PC-3 (cell line): ENCODE results near the gene SLC10A2.

ENCODE experiments used
- EZH2 ChIP-seq: fragments of 300-600 bp; sonication (generic); IDR thresholded peaks from one replicate; pipeline ENCODE4 v1.6.1; 2017; ENCODE audit warnings: antibody characterized with exemption, mild to moderate bottlenecking, low read length; ENCODE audit not compliant: unreplicated experiment
- EZH2phosphoT487 ChIP-seq: fragments of 300-600 bp; sonication (generic); IDR thresholded peaks from 2 replicates; pipeline ENCODE4 v1.6.1; 2018; ENCODE audit warnings: mild to moderate bottlenecking, antibody characterized with exemption, low read length, borderline replicate concordance
- TF ChIP-seq, protein P1 (sequence below): fragments of 300-600 bp; sonication (generic); conservative IDR thresholded peaks from 2 replicates; pipeline ENCODE4 v1.5.1; 2017; ENCODE audit warnings: antibody characterized with exemption, low read depth, mild to moderate bottlenecking, low read length

DNA sequence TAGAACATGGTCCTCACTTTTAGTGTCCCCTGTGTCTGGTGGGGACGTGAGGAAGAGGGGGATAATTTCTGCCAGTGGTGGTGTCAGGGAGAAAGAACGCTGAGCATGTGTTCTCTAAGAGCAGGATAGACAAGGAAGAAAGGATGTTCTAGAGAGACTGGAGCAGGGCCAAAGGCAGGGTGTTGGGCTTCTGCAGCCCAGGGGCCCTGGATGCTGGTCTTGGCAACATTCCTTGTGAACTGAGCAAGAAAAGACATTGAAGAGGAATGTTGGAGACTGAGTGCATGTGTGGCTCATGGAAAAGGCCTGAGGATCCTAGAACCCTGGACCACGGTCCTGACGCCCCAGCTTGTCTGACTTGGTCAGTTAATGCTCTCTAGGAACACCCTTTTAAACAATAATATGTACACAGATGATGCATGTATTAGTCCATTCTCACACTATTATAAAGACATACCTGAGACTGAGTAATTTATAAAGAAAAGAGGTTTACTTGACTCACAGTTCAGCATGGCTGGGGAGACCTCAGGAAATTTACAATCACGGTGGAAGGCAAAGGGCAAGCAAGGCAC lies 33.6 kb upstream of the SLC10A2 start:
- TF ChIP-seq, protein P1, sequence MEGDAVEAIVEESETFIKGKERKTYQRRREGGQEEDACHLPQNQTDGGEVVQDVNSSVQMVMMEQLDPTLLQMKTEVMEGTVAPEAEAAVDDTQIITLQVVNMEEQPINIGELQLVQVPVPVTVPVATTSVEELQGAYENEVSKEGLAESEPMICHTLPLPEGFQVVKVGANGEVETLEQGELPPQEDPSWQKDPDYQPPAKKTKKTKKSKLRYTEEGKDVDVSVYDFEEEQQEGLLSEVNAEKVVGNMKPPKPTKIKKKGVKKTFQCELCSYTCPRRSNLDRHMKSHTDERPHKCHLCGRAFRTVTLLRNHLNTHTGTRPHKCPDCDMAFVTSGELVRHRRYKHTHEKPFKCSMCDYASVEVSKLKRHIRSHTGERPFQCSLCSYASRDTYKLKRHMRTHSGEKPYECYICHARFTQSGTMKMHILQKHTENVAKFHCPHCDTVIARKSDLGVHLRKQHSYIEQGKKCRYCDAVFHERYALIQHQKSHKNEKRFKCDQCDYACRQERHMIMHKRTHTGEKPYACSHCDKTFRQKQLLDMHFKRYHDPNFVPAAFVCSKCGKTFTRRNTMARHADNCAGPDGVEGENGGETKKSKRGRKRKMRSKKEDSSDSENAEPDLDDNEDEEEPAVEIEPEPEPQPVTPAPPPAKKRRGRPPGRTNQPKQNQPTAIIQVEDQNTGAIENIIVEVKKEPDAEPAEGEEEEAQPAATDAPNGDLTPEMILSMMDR = no peak
- TF ChIP-seq EZH2 (no peak), EZH2phosphoT487 (no peak)
